Measurements from ENCODE around the gene CYP2A6. TPM values are rescaled to one million over a fixed set of nuclear protein-coding genes. Genes with fewer than 3 reads are reported as not detected.

Gene CYP2A6
- total RNA-seq, 1 experiment from 2014 or later = 0.28 TPM

GRCh38 chr19:40800339-40800996, 49.8 kb downstream of the CYP2A6 start:
- H3K14ac ChIP-seq (ENCODE audit: insufficient read depth, low read length) = no peak overlapping the region; the same call in 1 of the 2 replicates
- H2AFZ ChIP-seq (ENCODE audit: low read length) = no peak overlapping the region
- no peak overlapping the region for H3K18ac ChIP-seq (ENCODE audit: insufficient read length, low read depth, low read length)
- H4K91ac ChIP-seq (ENCODE audit: insufficient read length, low read depth, low read length) = no peak overlapping the region
- no peak overlapping the region for H2BK12ac ChIP-seq (ENCODE audit: insufficient read length, low read depth, low read length)
- no peak overlapping the region for H3K9ac ChIP-seq (ENCODE audit: extremely low read depth, insufficient read length, low read length)
- H3K4ac ChIP-seq (ENCODE audit: low read depth, low read length) = no peak overlapping the region
- H3K4me1 ChIP-seq (ENCODE audit: insufficient read depth, low read length) = peaks cover 4% of the 10 kb centered on the region; the same call in 1 of the 2 replicates
- H2BK120ac ChIP-seq (ENCODE audit: low read depth, low read length, poor library complexity, severe bottlenecking) = no peak overlapping the region
- H4K5ac ChIP-seq (ENCODE audit: insufficient read length, low read depth, low read length) = no peak overlapping the region
- peaks cover 22% of the 10 kb centered on the region; the same call in 1 of the 2 replicates for H3K79me2 ChIP-seq (ENCODE audit: insufficient read depth, low read length)
- no peak overlapping the region for H2BK20ac ChIP-seq (ENCODE audit: low read depth, low read length, poor library complexity, severe bottlenecking)
- no CpG with 5 or more reads among the region's 27 CpGs for WGBS (ENCODE audit: extremely low coverage, insufficient read length, low lambda C conversion rate)
- peaks cover 8% of the 10 kb centered on the region for H3K79me1 ChIP-seq (ENCODE audit: insufficient read depth, low read depth, low read length, poor library complexity, severe bottlenecking)
- Mint-ChIP-seq H3K27ac (peak overlapping the region; percentile 94 to 98 (median 95); a peak in 5 of 7 replicates), H3K27me3 (ENCODE audit: low read depth) (no peaks in the 10 kb centered on the region; the same call in none of the 2 replicates), H3K36me3 (ENCODE audit: insufficient read depth in 1 of 3, low read depth in 3 of 3) (peaks cover 21 to 47% (median 46%) of the 10 kb centered on the region in 3 experiments; a peak in 6 of 7 replicates), H3K4me1 (peaks cover 46 to 59% of the 10 kb centered on the region in 2 experiments), H3K4me3 (peak overlapping the region; percentile 93 to 96), H3K9me3 (no peaks in the 10 kb centered on the region; a peak in 2 of 5 replicates)
- no peak for TF ChIP-seq CTCF (conservative IDR thresholded peaks at IDR 0.05)
- peak overlapping the region; percentile 27; the same call in 1 of the 2 replicates for H2BK15ac ChIP-seq (ENCODE audit: low read depth, low read length)
- peaks cover 9% of the 10 kb centered on the region for H3K23me2 ChIP-seq (ENCODE audit: insufficient read length, low read depth, low read length, poor library complexity, severe bottlenecking)
- DNase-seq = no peak
- no peak overlapping the region for H3T11ph ChIP-seq (ENCODE audit: low read length)
- peak overlapping the region; percentile 82 for H3K4me2 ChIP-seq (ENCODE audit: insufficient read depth, insufficient read length, low read length)
- no peak overlapping the region for H2AK5ac ChIP-seq (ENCODE audit: insufficient read length, low read length)
- H3K56ac ChIP-seq (ENCODE audit: insufficient read length, low read depth, low read length) = no peak overlapping the region
- H3K9me3 ChIP-seq (ENCODE audit: control insufficient read depth, low read depth, low read length) = no peaks in the 10 kb centered on the region
- H4K8ac ChIP-seq (replicated peaks; ENCODE audit: insufficient read length, low read depth, low read length) = no peak overlapping the region
- H4K20me1 ChIP-seq (ENCODE audit: control insufficient read depth, insufficient read depth, insufficient read length) = peaks cover 2% of the 10 kb centered on the region
- no peak overlapping the region for H3K27ac ChIP-seq (ENCODE audit: insufficient read length, low read depth, low read length)
- H2BK5ac ChIP-seq (ENCODE audit: insufficient read length, low read length) = no peak overlapping the region
- H3K23ac ChIP-seq (ENCODE audit: insufficient read length, low read depth, low read length) = no peak overlapping the region
- no peaks in the 10 kb centered on the region for H3K27me3 ChIP-seq (ENCODE audit: insufficient read depth, low read length)
